ENCODE measurements around the gene AMFR. TPM values are rescaled to one million over a fixed set of nuclear protein-coding genes. Genes with fewer than 3 reads are reported as not detected.
A peak's percentile ranks its signal among the peaks of the same experiment; 100 is the strongest.

Gene AMFR
- polyA plus RNA-seq, 3 donors, result 28.3 to 68.1 (median 48.9) TPM

GRCh38 chr16:56363781-56364565 lies 61.4 kb downstream of the AMFR start:
- H3K27me3 ChIP-seq (ENCODE audit: control insufficient read depth in 2 of 2, insufficient read depth in 2 of 2, low read length in 2 of 2), result no peaks in the 10 kb centered on the region
- intact Hi-C loops (cut with micrococcal nuclease), result no loop called here
- no peaks in the 10 kb centered on the region for H3K4me1 ChIP-seq (ENCODE audit: control insufficient read depth in 1 of 2, insufficient read depth in 2 of 2, low read length in 2 of 2)
- Mint-ChIP-seq H3K4me3 (no peak overlapping the region), H3K27ac (peak overlapping the region in 2 of 7 donors; percentile 6 to 11), H3K36me3 (peaks cover 76 to 86% of the 10 kb centered on the region in 2 donors), H3K27me3 (ENCODE audit: low read depth in 3 of 3) (peaks cover 0 to 2% (median 0%) of the 10 kb centered on the region in 3 donors), H3K9me3 (no peaks in the 10 kb centered on the region), H3K4me1 (peaks cover 6% of the 10 kb centered on the region)
- no peak overlapping the region for H2AFZ ChIP-seq (ENCODE audit: insufficient read depth, low read depth, low read length, poor library complexity, severe bottlenecking)
- H3K9me3 ChIP-seq (replicated peaks in 1 of 2; ENCODE audit: control insufficient read depth in 1 of 2, insufficient read depth in 1 of 2, low read length in 2 of 2), result no peaks in the 10 kb centered on the region
- TF ChIP-seq CTCF (IDR thresholded peaks at IDR 0.05), result no peak
- no peak for DNase-seq
- H3K4me3 ChIP-seq (replicated peaks in 1 of 3; ENCODE audit: low read depth in 2 of 3, low read length in 3 of 3), result no peak overlapping the region
- H3K79me2 ChIP-seq (ENCODE audit: insufficient read depth, low read length), result no peaks in the 10 kb centered on the region
- no peak overlapping the region for H3K4me2 ChIP-seq (replicated peaks; ENCODE audit: extremely low read depth, low read length, poor library complexity, severe bottlenecking)
- H3K36me3 ChIP-seq (replicated peaks in 1 of 2; ENCODE audit: control insufficient read depth in 1 of 2, insufficient read depth in 2 of 2, low read length in 2 of 2), result peaks cover 72 to 89% of the 10 kb centered on the region in 2 donors
- no peak overlapping the region for H3K27ac ChIP-seq (ENCODE audit: low read depth in 1 of 2, low read length in 2 of 2)
- H4K20me1 ChIP-seq (ENCODE audit: insufficient read depth, low read length), result no peaks in the 10 kb centered on the region
- WGBS (ENCODE audit: insufficient coverage), result 98% methylated on average over 25 of the region's 26 CpGs
- no peak overlapping the region for H3K9ac ChIP-seq (ENCODE audit: insufficient read depth, low read length, poor library complexity, severe bottlenecking)

GRCh38 chr16:56363181-56363716 lies 62.1 kb downstream of the AMFR start:
- Mint-ChIP-seq H3K27me3 (ENCODE audit: low read depth in 3 of 3) (peaks cover 0 to 2% (median 0%) of the 10 kb centered on the region in 3 donors), H3K36me3 (peaks cover 69 to 79% of the 10 kb centered on the region in 2 donors), H3K4me1 (peaks cover 8% of the 10 kb centered on the region), H3K9me3 (no peaks in the 10 kb centered on the region), H3K27ac (peak overlapping the region in 2 of 7 donors; percentile 6 to 16), H3K4me3 (no peak overlapping the region)
- Histone ChIP-seq H3K27me3 (ENCODE audit: control insufficient read depth in 2 of 2, insufficient read depth in 2 of 2, low read length in 2 of 2) (no peaks in the 10 kb centered on the region), H3K4me2 (replicated peaks; ENCODE audit: extremely low read depth, low read length, poor library complexity, severe bottlenecking) (no peak overlapping the region), H3K79me2 (ENCODE audit: insufficient read depth, low read length) (no peaks in the 10 kb centered on the region), H4K20me1 (ENCODE audit: insufficient read depth, low read length) (no peaks in the 10 kb centered on the region), H3K9me3 (replicated peaks in 1 of 2; ENCODE audit: control insufficient read depth in 1 of 2, insufficient read depth in 1 of 2, low read length in 2 of 2) (no peaks in the 10 kb centered on the region), H2AFZ (ENCODE audit: insufficient read depth, low read depth, low read length, poor library complexity, severe bottlenecking) (no peak overlapping the region), H3K36me3 (replicated peaks in 1 of 2; ENCODE audit: control insufficient read depth in 1 of 2, insufficient read depth in 2 of 2, low read length in 2 of 2) (peaks cover 65 to 82% of the 10 kb centered on the region in 2 donors), H3K27ac (ENCODE audit: low read depth in 1 of 2, low read length in 2 of 2) (no peak overlapping the region), H3K4me3 (replicated peaks in 1 of 3; ENCODE audit: low read depth in 2 of 3, low read length in 3 of 3) (no peak overlapping the region), H3K4me1 (ENCODE audit: control insufficient read depth in 1 of 2, insufficient read depth in 2 of 2, low read length in 2 of 2) (peaks cover under 1 to 1% of the 10 kb centered on the region in 2 donors), H3K9ac (ENCODE audit: insufficient read depth, low read length, poor library complexity, severe bottlenecking) (no peak overlapping the region)
- DNase-seq, result no peak
- intact Hi-C loops (cut with micrococcal nuclease), result no loop called here
- WGBS (ENCODE audit: insufficient coverage), result 99% methylated on average over 5 of the region's 6 CpGs
- TF ChIP-seq CTCF (IDR thresholded peaks at IDR 0.05), result no peak
